Measurements from ENCODE around the gene ERN1.

GRCh38 chr17:64054304-64054703 is 75.6 kb downstream of the ERN1 start:
- TF ChIP-seq CTCF (IDR thresholded peaks at IDR 0.05; ENCODE audit: low read length) (no peak), EZH2 (optimal IDR thresholded peaks at IDR 0.05; ENCODE audit: low read depth, low read length) (no peak), EZH2phosphoT487 (IDR thresholded peaks at IDR 0.05; ENCODE audit: low read length) (no peak)
